K562 (cell line): Measurements from ENCODE around the gene EWSR1. TPM values are rescaled to one million over a fixed set of nuclear protein-coding genes. Genes with fewer than 3 reads are reported as not detected.

ENCODE experiments used
- CBFA2T3 ChIP-seq: fragments of 450-650 bp; IDR thresholded peaks from 2 replicates; pipeline ENCODE4 v1.6.1; 2017
- CHD1 ChIP-seq: fragments of 200-600 bp; sonication (generic); IDR thresholded peaks from one replicate; pipeline ENCODE4 v1.6.1; 2012; ENCODE audit warnings: mild to moderate bottlenecking, moderate library complexity, low read length, inconsistent platforms
- SMAD3 ChIP-seq: fragments of 450-650 bp; formaldehyde crosslinking; conservative IDR thresholded peaks from 2 replicates; pipeline ENCODE4 v1.4.0; 2020; ENCODE audit warnings: mild to moderate bottlenecking
- SMC3 ChIP-seq: conservative IDR thresholded peaks from 2 replicates; pipeline ENCODE4 v1.6.1; 2011; ENCODE audit warnings: low read depth, low read length, improper control_type of control experiment; ENCODE audit not compliant: insufficient read depth
- SRSF3 ChIP-seq: fragments of 200-400 bp; formaldehyde crosslinking; IDR thresholded peaks from 2 replicates; pipeline ENCODE4 v1.6.1; 2016; ENCODE audit warnings: mild to moderate bottlenecking, low read length, moderate library complexity; ENCODE audit not compliant: insufficient read depth
- STAG1 ChIP-seq: sonication (generic); formaldehyde crosslinking; IDR thresholded peaks from 2 replicates; pipeline ENCODE4 v1.5.0; 2020; ENCODE audit warnings: missing genetic modification reagents, borderline replicate concordance
- TEAD4 ChIP-seq, 2 experiments: sonication (generic) in 1 of 2; formaldehyde crosslinking in 1 of 2; IDR thresholded peaks; 2 replicates each; pipeline versions ENCODE4 v1.6.1 to v1.8.0; 2012 to 2022; ENCODE audit warnings: borderline replicate concordance in 1 of 2, inconsistent platforms in 1 of 2, low read length in 1 of 2, mild to moderate bottlenecking in 1 of 2, missing genetic modification reagents in 1 of 2
- TSC22D4 ChIP-seq: fragments of 450-650 bp; IDR thresholded peaks from 2 replicates; pipeline ENCODE4 v1.6.1; 2016; ENCODE audit warnings: missing genetic modification characterization, missing biosample characterization, control low read depth
- ZNF408 ChIP-seq: fragments of 250-450 bp; sonication (Bioruptor Pico); IDR thresholded peaks from 2 replicates; pipeline ENCODE4 v1.4.0; 2020; ENCODE audit warnings: low read depth, mild to moderate bottlenecking, moderate library complexity
- ZNF551 ChIP-seq: fragments of 250-450 bp; sonication (Bioruptor Pico); IDR thresholded peaks from 2 replicates; pipeline ENCODE4 v1.5.0; 2021; ENCODE audit warnings: mild to moderate bottlenecking, moderate library complexity
- polyA plus RNA-seq, 8 experiments: library from polyadenylated mRNA; depleted of rRNA in 4 of 8; stranded (reverse) in 5 of 8; unstranded in 3 of 8; fragments of >200 nt; fragmentation: Nextera tagmentation in 2 of 8; fragmentation: Illumina TruSeq in 1 of 8; extraction: Ambion mirVana in 2 of 8; extraction: Trizol in 1 of 8; gene quantifications; 2 replicates each; pipeline versions ENCODE4 v1.2.1 to v1.2.3, GENCODE V29; 2011 to 2014; ENCODE audit warnings: inconsistent platforms in 1 of 8, missing spikeins in 1 of 8
- total RNA-seq, 7 experiments: library from RNA; depleted of rRNA in 6 of 7; stranded (reverse); fragments of >200 nt in 6 of 7; fragmentation: Illumina TruSeq in 2 of 7; extraction: Trizol in 2 of 7; gene quantifications; 2 replicates each; pipeline versions ENCODE4 v1.2.1 to v1.2.3, GENCODE V29; 2011 to 2021; ENCODE audit warnings: low replicate concordance in 1 of 7
- TF ChIP-seq, protein P1 (sequence below), 2 experiments: fragments of 450-650 bp in 1 of 2; sonication (generic) in 1 of 2; formaldehyde crosslinking in 1 of 2; IDR thresholded peaks; 2 replicates each; pipeline versions ENCODE4 v1.7.1 to v1.9.0; 2016 to 2022; ENCODE audit warnings: inconsistent platforms in 1 of 2, mild to moderate bottlenecking in 1 of 2, missing genetic modification reagents in 1 of 2
- TF ChIP-seq, protein P2 (sequence below): fragments of 450-650 bp; formaldehyde crosslinking; IDR thresholded peaks from 2 replicates; pipeline ENCODE4 v1.4.0; 2022; ENCODE audit warnings: missing genetic modification characterization
- TF ChIP-seq, protein P3 (sequence below): fragments of 450-650 bp; formaldehyde crosslinking; IDR thresholded peaks from 2 replicates; pipeline ENCODE4 v1.4.0; 2020; ENCODE audit warnings: mild to moderate bottlenecking, moderate library complexity

EWSR1 gene
- total and polyA plus RNA-seq, 9 of the 15 experiments (the other 6 are each of a cell fraction or from before 2014, with no cell fraction given): 83.3 to 450 (median 239) TPM

DNA sequence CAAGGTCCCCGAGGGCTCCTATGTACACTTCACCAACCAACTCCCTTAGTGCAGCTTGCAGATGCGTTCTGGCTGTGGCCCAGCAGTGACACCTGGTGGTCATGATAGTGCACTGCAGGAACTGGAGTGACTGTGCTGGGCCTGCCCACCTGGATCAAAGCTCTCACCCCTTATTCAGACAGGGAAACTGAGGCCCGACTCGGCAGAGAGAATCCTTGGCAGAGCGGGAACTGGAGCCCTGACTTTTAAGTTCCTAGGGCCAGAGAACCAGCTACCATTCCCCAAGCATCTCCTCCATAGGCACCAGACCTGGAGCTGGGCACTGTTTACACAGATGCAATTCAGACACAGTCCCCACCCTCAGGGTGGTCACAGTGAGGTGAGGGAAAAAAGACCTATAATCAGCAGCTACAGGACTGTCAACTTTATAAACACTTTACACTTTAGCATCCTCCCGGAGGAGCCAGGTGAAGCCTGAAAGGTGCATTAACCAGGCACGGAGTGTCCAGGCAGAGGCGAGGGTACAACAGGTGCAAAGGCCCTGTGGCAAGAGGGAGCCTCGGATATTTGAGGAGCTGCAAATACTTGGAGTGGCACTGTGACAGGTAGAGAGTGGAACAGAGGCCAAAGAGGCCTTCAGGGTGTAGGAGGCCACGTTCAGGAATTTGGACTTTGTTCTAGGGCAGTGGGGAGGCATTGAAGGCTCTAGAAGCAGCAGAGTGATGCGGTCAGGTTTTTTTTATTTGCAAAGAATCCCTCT is 22.3 kb upstream of the EWSR1 start (continued):
- TF ChIP-seq, protein P1, sequence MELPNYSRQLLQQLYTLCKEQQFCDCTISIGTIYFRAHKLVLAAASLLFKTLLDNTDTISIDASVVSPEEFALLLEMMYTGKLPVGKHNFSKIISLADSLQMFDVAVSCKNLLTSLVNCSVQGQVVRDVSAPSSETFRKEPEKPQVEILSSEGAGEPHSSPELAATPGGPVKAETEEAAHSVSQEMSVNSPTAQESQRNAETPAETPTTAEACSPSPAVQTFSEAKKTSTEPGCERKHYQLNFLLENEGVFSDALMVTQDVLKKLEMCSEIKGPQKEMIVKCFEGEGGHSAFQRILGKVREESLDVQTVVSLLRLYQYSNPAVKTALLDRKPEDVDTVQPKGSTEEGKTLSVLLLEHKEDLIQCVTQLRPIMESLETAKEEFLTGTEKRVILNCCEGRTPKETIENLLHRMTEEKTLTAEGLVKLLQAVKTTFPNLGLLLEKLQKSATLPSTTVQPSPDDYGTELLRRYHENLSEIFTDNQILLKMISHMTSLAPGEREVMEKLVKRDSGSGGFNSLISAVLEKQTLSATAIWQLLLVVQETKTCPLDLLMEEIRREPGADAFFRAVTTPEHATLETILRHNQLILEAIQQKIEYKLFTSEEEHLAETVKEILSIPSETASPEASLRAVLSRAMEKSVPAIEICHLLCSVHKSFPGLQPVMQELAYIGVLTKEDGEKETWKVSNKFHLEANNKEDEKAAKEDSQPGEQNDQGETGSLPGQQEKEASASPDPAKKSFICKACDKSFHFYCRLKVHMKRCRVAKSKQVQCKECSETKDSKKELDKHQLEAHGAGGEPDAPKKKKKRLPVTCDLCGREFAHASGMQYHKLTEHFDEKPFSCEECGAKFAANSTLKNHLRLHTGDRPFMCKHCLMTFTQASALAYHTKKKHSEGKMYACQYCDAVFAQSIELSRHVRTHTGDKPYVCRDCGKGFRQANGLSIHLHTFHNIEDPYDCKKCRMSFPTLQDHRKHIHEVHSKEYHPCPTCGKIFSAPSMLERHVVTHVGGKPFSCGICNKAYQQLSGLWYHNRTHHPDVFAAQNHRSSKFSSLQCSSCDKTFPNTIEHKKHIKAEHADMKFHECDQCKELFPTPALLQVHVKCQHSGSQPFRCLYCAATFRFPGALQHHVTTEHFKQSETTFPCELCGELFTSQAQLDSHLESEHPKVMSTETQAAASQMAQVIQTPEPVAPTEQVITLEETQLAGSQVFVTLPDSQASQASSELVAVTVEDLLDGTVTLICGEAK (IDR thresholded peaks at IDR 0.05): no peak
- TF ChIP-seq, protein P1 (CRISPR knock-in tag; IDR thresholded peaks at IDR 0.05): no peak
- TF ChIP-seq SMC3 (peak; percentile 91), ZNF551 (CRISPR knock-in tag) (no peak), SRSF3 (no peak), TEAD4 (IDR thresholded peaks at IDR 0.05; ENCODE audit: low read length) (no peak), TEAD4 (CRISPR knock-in tag; IDR thresholded peaks at IDR 0.05; ENCODE audit: borderline replicate concordance) (no peak), SMAD3 (CRISPR knock-in tag) (no peak), CHD1 (no peak), ZNF408 (CRISPR knock-in tag) (no peak), TSC22D4 (tag) (no peak), STAG1 (CRISPR knock-in tag) (peak; percentile 78; the same call in 1 of the 2 replicates), CBFA2T3 (no peak)
- TF ChIP-seq, protein P2, sequence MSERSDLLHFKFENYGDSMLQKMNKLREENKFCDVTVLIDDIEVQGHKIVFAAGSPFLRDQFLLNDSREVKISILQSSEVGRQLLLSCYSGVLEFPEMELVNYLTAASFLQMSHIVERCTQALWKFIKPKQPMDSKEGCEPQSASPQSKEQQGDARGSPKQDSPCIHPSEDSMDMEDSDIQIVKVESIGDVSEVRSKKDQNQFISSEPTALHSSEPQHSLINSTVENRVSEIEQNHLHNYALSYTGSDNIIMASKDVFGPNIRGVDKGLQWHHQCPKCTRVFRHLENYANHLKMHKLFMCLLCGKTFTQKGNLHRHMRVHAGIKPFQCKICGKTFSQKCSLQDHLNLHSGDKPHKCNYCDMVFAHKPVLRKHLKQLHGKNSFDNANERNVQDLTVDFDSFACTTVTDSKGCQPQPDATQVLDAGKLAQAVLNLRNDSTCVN: no peak
- TF ChIP-seq, protein P3, sequence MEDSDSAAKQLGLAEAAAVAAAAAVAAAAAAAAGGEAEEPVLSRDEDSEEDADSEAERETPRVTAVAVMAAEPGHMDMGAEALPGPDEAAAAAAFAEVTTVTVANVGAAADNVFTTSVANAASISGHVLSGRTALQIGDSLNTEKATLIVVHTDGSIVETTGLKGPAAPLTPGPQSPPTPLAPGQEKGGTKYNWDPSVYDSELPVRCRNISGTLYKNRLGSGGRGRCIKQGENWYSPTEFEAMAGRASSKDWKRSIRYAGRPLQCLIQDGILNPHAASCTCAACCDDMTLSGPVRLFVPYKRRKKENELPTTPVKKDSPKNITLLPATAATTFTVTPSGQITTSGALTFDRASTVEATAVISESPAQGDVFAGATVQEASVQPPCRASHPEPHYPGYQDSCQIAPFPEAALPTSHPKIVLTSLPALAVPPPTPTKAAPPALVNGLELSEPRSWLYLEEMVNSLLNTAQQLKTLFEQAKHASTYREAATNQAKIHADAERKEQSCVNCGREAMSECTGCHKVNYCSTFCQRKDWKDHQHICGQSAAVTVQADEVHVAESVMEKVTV (CRISPR knock-in tag): peak; percentile 60; the same call in 1 of the 2 replicates
